ENCODE data around the gene SERPINA9. TPM values are rescaled to one million over a fixed set of nuclear protein-coding genes. Genes with fewer than 3 reads are reported as not detected.

The SERPINA9 gene
- total and polyA plus RNA-seq, 4 donors: not detected

- no peak overlapping the region for H3K27ac ChIP-seq (ENCODE audit: low read depth, low read length)
- no peak overlapping the region for H3K4me3 ChIP-seq (ENCODE audit: low read depth, low read length)
- no CpG with 5 or more reads among the region's 1 CpG for WGBS (ENCODE audit: insufficient coverage)
- H3K9me3 ChIP-seq (ENCODE audit: control insufficient read depth, insufficient read depth, low read length): no peaks in the 10 kb centered on the region
- no peak for DNase-seq (ENCODE audit: low read depth in 4 of 6, low spot score in 6 of 6)
- H3K27me3 ChIP-seq (ENCODE audit: control insufficient read depth, insufficient read depth, low read length): no peaks in the 10 kb centered on the region
- H3K4me1 ChIP-seq (ENCODE audit: control insufficient read depth, insufficient read depth, low read length): no peaks in the 10 kb centered on the region
- no peaks in the 10 kb centered on the region for H3K36me3 ChIP-seq (ENCODE audit: control insufficient read depth, insufficient read depth, low read length)
Observed at GRCh38 chr14:94455928-94456327, 20.1 kb downstream of the SERPINA9 start.

GRCh38 chr14:94451826-94452225, 24.2 kb downstream of the SERPINA9 start:
- no peaks in the 10 kb centered on the region for H3K36me3 ChIP-seq (ENCODE audit: control insufficient read depth, insufficient read depth, low read length)
- H3K27ac ChIP-seq (ENCODE audit: low read depth, low read length): no peak overlapping the region
- no peaks in the 10 kb centered on the region for H3K27me3 ChIP-seq (ENCODE audit: control insufficient read depth, insufficient read depth, low read length)
- H3K4me3 ChIP-seq (ENCODE audit: low read depth, low read length): no peak overlapping the region
- DNase-seq (ENCODE audit: low read depth in 4 of 6, low spot score in 6 of 6): no peak
- H3K4me1 ChIP-seq (ENCODE audit: control insufficient read depth, insufficient read depth, low read length): peaks cover 8% of the 10 kb centered on the region
- no peaks in the 10 kb centered on the region for H3K9me3 ChIP-seq (ENCODE audit: control insufficient read depth, insufficient read depth, low read length)
- 50% methylated on average over 1 of the region's 3 CpGs for WGBS (ENCODE audit: insufficient coverage)

GRCh38 chr14:94451091-94451771, 24.8 kb downstream of the SERPINA9 start:
- no peak overlapping the region for H3K4me3 ChIP-seq (ENCODE audit: low read depth, low read length)
- no peaks in the 10 kb centered on the region for H3K27me3 ChIP-seq (ENCODE audit: control insufficient read depth, insufficient read depth, low read length)
- H3K9me3 ChIP-seq (ENCODE audit: control insufficient read depth, insufficient read depth, low read length): no peaks in the 10 kb centered on the region
- H3K27ac ChIP-seq (ENCODE audit: low read depth, low read length): no peak overlapping the region
- peaks cover 8% of the 10 kb centered on the region for H3K4me1 ChIP-seq (ENCODE audit: control insufficient read depth, insufficient read depth, low read length)
- DNase-seq (ENCODE audit: low read depth in 4 of 6, low spot score in 6 of 6): peak in 2 of 6 donors; percentile 40 to 95
- 13% methylated on average over 7 of the region's 8 CpGs for WGBS (ENCODE audit: insufficient coverage)
- no peaks in the 10 kb centered on the region for H3K36me3 ChIP-seq (ENCODE audit: control insufficient read depth, insufficient read depth, low read length)

GRCh38 chr14:94450722-94451090, 25.3 kb downstream of the SERPINA9 start:
- WGBS (ENCODE audit: insufficient coverage): 66% methylated on average over 3 of the region's 3 CpGs
- no peak overlapping the region for H3K27ac ChIP-seq (ENCODE audit: low read depth, low read length)

GRCh38 chr14:94449930-94450329, 26.1 kb downstream of the SERPINA9 start:
- DNase-seq (ENCODE audit: low read depth in 4 of 6, low spot score in 6 of 6): no peak
- no peaks in the 10 kb centered on the region for H3K9me3 ChIP-seq (ENCODE audit: control insufficient read depth, insufficient read depth, low read length)
- 93% methylated on average over 5 of the region's 6 CpGs for WGBS (ENCODE audit: insufficient coverage)
- no peaks in the 10 kb centered on the region for H3K27me3 ChIP-seq (ENCODE audit: control insufficient read depth, insufficient read depth, low read length)
- no peaks in the 10 kb centered on the region for H3K36me3 ChIP-seq (ENCODE audit: control insufficient read depth, insufficient read depth, low read length)
- no peak overlapping the region for H3K27ac ChIP-seq (ENCODE audit: low read depth, low read length)
- peaks cover 8% of the 10 kb centered on the region for H3K4me1 ChIP-seq (ENCODE audit: control insufficient read depth, insufficient read depth, low read length)
- H3K4me3 ChIP-seq (ENCODE audit: low read depth, low read length): no peak overlapping the region

More at GRCh38 chr14:94450722-94451090, 25.3 kb downstream of the SERPINA9 start:
- H3K4me3 ChIP-seq (ENCODE audit: low read depth, low read length): no peak overlapping the region
- no peaks in the 10 kb centered on the region for H3K27me3 ChIP-seq (ENCODE audit: control insufficient read depth, insufficient read depth, low read length)
- no peaks in the 10 kb centered on the region for H3K36me3 ChIP-seq (ENCODE audit: control insufficient read depth, insufficient read depth, low read length)
- DNase-seq (ENCODE audit: low read depth in 4 of 6, low spot score in 6 of 6): no peak
- no peaks in the 10 kb centered on the region for H3K9me3 ChIP-seq (ENCODE audit: control insufficient read depth, insufficient read depth, low read length)
- peaks cover 8% of the 10 kb centered on the region for H3K4me1 ChIP-seq (ENCODE audit: control insufficient read depth, insufficient read depth, low read length)

GRCh38 chr14:94448071-94448808, 27.8 kb downstream of the SERPINA9 start:
- H3K4me3 ChIP-seq (ENCODE audit: low read depth, low read length): no peak overlapping the region
- 54% methylated on average over 14 of the region's 14 CpGs for WGBS (ENCODE audit: insufficient coverage)
- H3K4me1 ChIP-seq (ENCODE audit: control insufficient read depth, insufficient read depth, low read length): peaks cover 8% of the 10 kb centered on the region
- H3K27ac ChIP-seq (ENCODE audit: low read depth, low read length): no peak overlapping the region
- H3K27me3 ChIP-seq (ENCODE audit: control insufficient read depth, insufficient read depth, low read length): no peaks in the 10 kb centered on the region
- H3K9me3 ChIP-seq (ENCODE audit: control insufficient read depth, insufficient read depth, low read length): no peaks in the 10 kb centered on the region
- no peaks in the 10 kb centered on the region for H3K36me3 ChIP-seq (ENCODE audit: control insufficient read depth, insufficient read depth, low read length)
- DNase-seq (ENCODE audit: low read depth in 4 of 6, low spot score in 6 of 6): peak in 2 of 6 donors; percentile 26 to 63

GRCh38 chr14:94447206-94447605, 28.8 kb downstream of the SERPINA9 start:
- no peaks in the 10 kb centered on the region for H3K27me3 ChIP-seq (ENCODE audit: control insufficient read depth, insufficient read depth, low read length)
- 81% methylated on average over 2 of the region's 3 CpGs for WGBS (ENCODE audit: insufficient coverage)

GRCh38 chr14:94446126-94446525, 29.9 kb downstream of the SERPINA9 start:
- H3K9me3 ChIP-seq (ENCODE audit: control insufficient read depth, insufficient read depth, low read length): no peaks in the 10 kb centered on the region
- H3K4me1 ChIP-seq (ENCODE audit: control insufficient read depth, insufficient read depth, low read length): peaks cover 8% of the 10 kb centered on the region
- no peak for DNase-seq (ENCODE audit: low read depth in 4 of 6, low spot score in 6 of 6)
- no peaks in the 10 kb centered on the region for H3K36me3 ChIP-seq (ENCODE audit: control insufficient read depth, insufficient read depth, low read length)
- WGBS (ENCODE audit: insufficient coverage): 73% methylated on average over 4 of the region's 4 CpGs
- no peaks in the 10 kb centered on the region for H3K27me3 ChIP-seq (ENCODE audit: control insufficient read depth, insufficient read depth, low read length)
- H3K27ac ChIP-seq (ENCODE audit: low read depth, low read length): no peak overlapping the region
- H3K4me3 ChIP-seq (ENCODE audit: low read depth, low read length): no peak overlapping the region

More at GRCh38 chr14:94447206-94447605, 28.8 kb downstream of the SERPINA9 start:
- no peaks in the 10 kb centered on the region for H3K36me3 ChIP-seq (ENCODE audit: control insufficient read depth, insufficient read depth, low read length)
- no peak overlapping the region for H3K27ac ChIP-seq (ENCODE audit: low read depth, low read length)
- no peaks in the 10 kb centered on the region for H3K9me3 ChIP-seq (ENCODE audit: control insufficient read depth, insufficient read depth, low read length)
- no peak overlapping the region for H3K4me3 ChIP-seq (ENCODE audit: low read depth, low read length)
- peaks cover 8% of the 10 kb centered on the region for H3K4me1 ChIP-seq (ENCODE audit: control insufficient read depth, insufficient read depth, low read length)
- DNase-seq (ENCODE audit: low read depth in 4 of 6, low spot score in 6 of 6): no peak

GRCh38 chr14:94445003-94445402, 31.0 kb downstream of the SERPINA9 start:
- Histone ChIP-seq H3K27me3 (ENCODE audit: control insufficient read depth, insufficient read depth, low read length) (no peaks in the 10 kb centered on the region), H3K4me1 (ENCODE audit: control insufficient read depth, insufficient read depth, low read length) (peaks cover 8% of the 10 kb centered on the region), H3K36me3 (ENCODE audit: control insufficient read depth, insufficient read depth, low read length) (no peaks in the 10 kb centered on the region), H3K9me3 (ENCODE audit: control insufficient read depth, insufficient read depth, low read length) (no peaks in the 10 kb centered on the region), H3K27ac (ENCODE audit: low read depth, low read length) (no peak overlapping the region), H3K4me3 (ENCODE audit: low read depth, low read length) (no peak overlapping the region)
- DNase-seq (ENCODE audit: low read depth in 4 of 6, low spot score in 6 of 6): no peak
- no CpG with 5 or more reads among the region's 1 CpG for WGBS (ENCODE audit: insufficient coverage)
